K562 (cell line): ENCODE data around the gene MCEE. TPM values are rescaled to one million over a fixed set of nuclear protein-coding genes. Genes with fewer than 3 reads are reported as not detected.

ENCODE experiments used
- BRF1 ChIP-seq: IDR thresholded peaks from 3 replicates; pipeline ENCODE4 v1.6.1; 2011; ENCODE audit warnings: borderline replicate concordance, mild to moderate bottlenecking; ENCODE audit not compliant: insufficient read length; ENCODE audit errors: extremely low read depth
- CEBPB ChIP-seq: fragments of 450-650 bp; IDR thresholded peaks from 2 replicates; pipeline ENCODE4 v1.6.1; 2016; ENCODE audit warnings: missing genetic modification characterization, missing compliant biosample characterization
- CHAMP1 ChIP-seq: fragments of 450-650 bp; IDR thresholded peaks from 2 replicates; pipeline ENCODE4 v1.6.1; 2016; ENCODE audit warnings: mild to moderate bottlenecking
- GMEB1 ChIP-seq: fragments of 250-450 bp; sonication (Bioruptor Pico); IDR thresholded peaks from 2 replicates; pipeline ENCODE4 v1.4.0; 2020; ENCODE audit warnings: mild to moderate bottlenecking
- HMG20A ChIP-seq: fragments of 450-650 bp; formaldehyde crosslinking; conservative IDR thresholded peaks from 2 replicates; pipeline ENCODE4 v1.4.0; 2020; ENCODE audit warnings: mild to moderate bottlenecking, mixed read lengths
- HMGN3 ChIP-seq: IDR thresholded peaks from 2 replicates; pipeline ENCODE4 v1.6.1; 2011; ENCODE audit warnings: borderline replicate concordance, low read depth, mild to moderate bottlenecking, mixed read lengths, low read length; ENCODE audit not compliant: insufficient read length; ENCODE audit errors: extremely low read depth
- ID3 ChIP-seq, 2 experiments: fragments of 250-450 bp in 1 of 2; fragments of 450-650 bp in 1 of 2; sonication (Bioruptor Pico) in 1 of 2; IDR thresholded peaks; 2 replicates each; pipeline versions ENCODE4 v1.6.1 to v1.8.0; 2016 to 2021; ENCODE audit warnings: mild to moderate bottlenecking in 2 of 2, moderate library complexity in 2 of 2, missing compliant biosample characterization in 1 of 2, missing genetic modification characterization in 1 of 2
- KHSRP ChIP-seq: fragments of 450-650 bp; IDR thresholded peaks from 2 replicates; pipeline ENCODE4 v1.6.1; 2017
- MCM5 ChIP-seq: fragments of 450-650 bp; IDR thresholded peaks from 2 replicates; pipeline ENCODE4 v1.6.1; 2016; ENCODE audit warnings: low read depth
- MYBL2 ChIP-seq, 2 experiments: fragments of 450-650 bp in 1 of 2; sonication (generic) in 1 of 2; formaldehyde crosslinking in 1 of 2; IDR thresholded peaks; 2 replicates each; pipeline versions ENCODE4 v1.6.1 to v1.8.1; 2017 to 2022; ENCODE audit warnings: borderline replicate concordance in 1 of 2, inconsistent platforms in 1 of 2, low read depth in 1 of 2, mild to moderate bottlenecking in 1 of 2, missing genetic modification reagents in 1 of 2, moderate library complexity in 1 of 2
- RBM34 ChIP-seq: fragments of 200-400 bp; formaldehyde crosslinking; IDR thresholded peaks from 2 replicates; pipeline ENCODE4 v1.6.1; 2018; ENCODE audit warnings: low read length, borderline replicate concordance; ENCODE audit not compliant: insufficient read depth
- THAP12 ChIP-seq: fragments of 250-450 bp; sonication (Bioruptor Pico); IDR thresholded peaks from 2 replicates; pipeline ENCODE4 v1.9.0; 2021; ENCODE audit warnings: mild to moderate bottlenecking, inconsistent platforms
- ZBTB17 ChIP-seq: fragments of 450-650 bp; formaldehyde crosslinking; IDR thresholded peaks from 2 replicates; pipeline ENCODE4 v1.4.0; 2020; ENCODE audit warnings: mild to moderate bottlenecking
- ZKSCAN1 ChIP-seq: fragments of 150-350 bp; IDR thresholded peaks from 2 replicates; pipeline ENCODE4 v1.6.1; 2016; ENCODE audit warnings: low read depth, low read length
- polyA plus RNA-seq, 8 experiments: library from polyadenylated mRNA; depleted of rRNA in 4 of 8; stranded (reverse) in 5 of 8; unstranded in 3 of 8; fragments of >200 nt; fragmentation: Nextera tagmentation in 2 of 8; fragmentation: Illumina TruSeq in 1 of 8; extraction: Ambion mirVana in 2 of 8; extraction: Trizol in 1 of 8; gene quantifications; 2 replicates each; pipeline versions ENCODE4 v1.2.1 to v1.2.3, GENCODE V29; 2011 to 2014; ENCODE audit warnings: inconsistent platforms in 1 of 8, missing spikeins in 1 of 8
- total RNA-seq, 7 experiments: library from RNA; depleted of rRNA in 6 of 7; stranded (reverse); fragments of >200 nt in 6 of 7; fragmentation: Illumina TruSeq in 2 of 7; extraction: Trizol in 2 of 7; gene quantifications; 2 replicates each; pipeline versions ENCODE4 v1.2.1 to v1.2.3, GENCODE V29; 2011 to 2021; ENCODE audit warnings: low replicate concordance in 1 of 7

MCEE gene
- total and polyA plus RNA-seq, 9 of the 15 experiments (the other 6 are each of a cell fraction or from before 2014, with no cell fraction given), result 15.6 to 49.1 (median 24.5) TPM

GRCh38 chr2:71068218-71069035 is 61.6 kb downstream of the MCEE start, which contains the start of gene NAGK (continued):
- no peak for TF ChIP-seq MCM5
- peak; percentile 51 for TF ChIP-seq ZBTB17
- peak; percentile 43 for TF ChIP-seq HMGN3
- TF ChIP-seq HMG20A (CRISPR knock-in tag), result no peak
- no peak for TF ChIP-seq MYBL2 (IDR thresholded peaks at IDR 0.05; ENCODE audit: low read depth)
- TF ChIP-seq MYBL2 (CRISPR knock-in tag; IDR thresholded peaks at IDR 0.05; ENCODE audit: borderline replicate concordance), result no peak
- TF ChIP-seq KHSRP, result no peak
- no peak for TF ChIP-seq ID3 (CRISPR knock-in tag; IDR thresholded peaks at IDR 0.05)
- TF ChIP-seq ID3 (tag; IDR thresholded peaks at IDR 0.05), result no peak
- peak; percentile 79 for TF ChIP-seq THAP12
- TF ChIP-seq GMEB1 (CRISPR knock-in tag), result peak; percentile 69
- no peak for TF ChIP-seq RBM34
- no peak for TF ChIP-seq CEBPB (tag)
- no peak for TF ChIP-seq CHAMP1
- 0 out of 2 replicates have a peak, but pooled peaks have one; percentile 16 for TF ChIP-seq ZKSCAN1
- no peak for TF ChIP-seq BRF1
